KMS-11 (cell line): ENCODE measurements around the gene ALG2.

Source experiments
- H2AFZ ChIP-seq: fragments of 200-600 bp; sonication (generic); 2 replicates; pipeline ENCODE4 v1.6.1; 2016; ENCODE audit warnings: antibody characterized with exemption, mixed run types, low read depth
- H3K27ac ChIP-seq: fragments of 200-600 bp; sonication (generic); 2 replicates; pipeline ENCODE4 v1.6.1; 2016; ENCODE audit warnings: mild to moderate bottlenecking, mixed run types
- H3K27me3 ChIP-seq: fragments of 200-600 bp; sonication (generic); 2 replicates; pipeline ENCODE4 v1.6.1; 2017; ENCODE audit warnings: mild to moderate bottlenecking, low read depth, mixed run types, moderate library complexity; ENCODE audit not compliant: insufficient read depth
- H3K36me3 ChIP-seq: fragments of 200-600 bp; sonication (generic); 2 replicates; pipeline ENCODE4 v1.6.1; 2017; ENCODE audit warnings: mild to moderate bottlenecking, mixed run types; ENCODE audit not compliant: insufficient read depth
- H3K4me1 ChIP-seq: fragments of 200-600 bp; sonication (generic); 2 replicates; pipeline ENCODE4 v1.6.1; 2016; ENCODE audit warnings: mild to moderate bottlenecking, low read depth, mixed run types; ENCODE audit not compliant: poor library complexity, severe bottlenecking
- H3K4me2 ChIP-seq: fragments of 200-600 bp; sonication (generic); 2 replicates; pipeline ENCODE4 v1.7.0; 2016; ENCODE audit warnings: mild to moderate bottlenecking, mixed run types
- H3K4me3 ChIP-seq: fragments of 200-600 bp; sonication (generic); IDR thresholded peaks from 2 replicates; pipeline ENCODE4 v1.6.1; 2017; ENCODE audit warnings: low read depth, low read length, mixed read lengths; ENCODE audit not compliant: insufficient read depth
- H3K79me2 ChIP-seq: fragments of 200-600 bp; sonication (generic); 2 replicates; pipeline ENCODE4 v1.6.1; 2016; ENCODE audit warnings: low read depth, mixed run types; ENCODE audit not compliant: insufficient read depth
- H3K9ac ChIP-seq: fragments of 200-600 bp; sonication (generic); 2 replicates; pipeline ENCODE4 v1.6.1; 2016; ENCODE audit warnings: mild to moderate bottlenecking, mixed run types
- H4K20me1 ChIP-seq: fragments of 200-600 bp; sonication (generic); 2 replicates; pipeline ENCODE4 v1.6.1; 2016; ENCODE audit warnings: mild to moderate bottlenecking, mixed run types; ENCODE audit not compliant: insufficient read depth
- TF ChIP-seq, protein P1 (sequence below): fragments of 200-600 bp; sonication (generic); conservative IDR thresholded peaks from 2 replicates; pipeline ENCODE4 v1.6.1; 2017; ENCODE audit warnings: low read depth, mild to moderate bottlenecking, antibody characterized with exemption, low read length, moderate library complexity, mixed read lengths

ALG2 gene

DNA sequence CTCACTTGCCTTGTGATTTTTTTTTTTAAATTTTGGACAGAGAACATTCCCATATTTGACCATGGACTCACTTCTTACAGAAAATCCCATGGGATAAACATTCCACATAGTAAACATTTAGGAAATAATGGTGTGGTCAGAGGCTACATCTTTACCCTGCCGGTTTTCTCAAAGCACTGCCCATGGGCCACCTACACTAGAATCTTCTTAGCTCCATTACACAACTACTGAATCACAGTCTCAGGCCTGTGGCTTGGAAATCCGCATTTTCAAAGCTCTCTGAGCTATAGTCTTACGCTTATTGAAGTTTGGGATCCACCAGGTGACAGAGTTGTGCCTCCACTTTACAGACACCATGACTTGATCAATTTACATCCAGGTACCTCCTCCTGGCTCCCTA is 39.4 kb downstream of the ALG2 start:
- Histone ChIP-seq H2AFZ (no peak overlapping the region), H3K27me3 (no peaks in the 10 kb centered on the region), H3K4me3 (no peak overlapping the region), H3K79me2 (no peaks in the 10 kb centered on the region), H3K36me3 (no peaks in the 10 kb centered on the region), H3K9ac (no peak overlapping the region), H3K4me2 (peak overlapping the region; percentile 58; the same call in 1 of the 2 replicates), H4K20me1 (no peaks in the 10 kb centered on the region), H3K4me1 (peaks cover 40% of the 10 kb centered on the region), H3K27ac (no peak overlapping the region)
- TF ChIP-seq, protein P1, sequence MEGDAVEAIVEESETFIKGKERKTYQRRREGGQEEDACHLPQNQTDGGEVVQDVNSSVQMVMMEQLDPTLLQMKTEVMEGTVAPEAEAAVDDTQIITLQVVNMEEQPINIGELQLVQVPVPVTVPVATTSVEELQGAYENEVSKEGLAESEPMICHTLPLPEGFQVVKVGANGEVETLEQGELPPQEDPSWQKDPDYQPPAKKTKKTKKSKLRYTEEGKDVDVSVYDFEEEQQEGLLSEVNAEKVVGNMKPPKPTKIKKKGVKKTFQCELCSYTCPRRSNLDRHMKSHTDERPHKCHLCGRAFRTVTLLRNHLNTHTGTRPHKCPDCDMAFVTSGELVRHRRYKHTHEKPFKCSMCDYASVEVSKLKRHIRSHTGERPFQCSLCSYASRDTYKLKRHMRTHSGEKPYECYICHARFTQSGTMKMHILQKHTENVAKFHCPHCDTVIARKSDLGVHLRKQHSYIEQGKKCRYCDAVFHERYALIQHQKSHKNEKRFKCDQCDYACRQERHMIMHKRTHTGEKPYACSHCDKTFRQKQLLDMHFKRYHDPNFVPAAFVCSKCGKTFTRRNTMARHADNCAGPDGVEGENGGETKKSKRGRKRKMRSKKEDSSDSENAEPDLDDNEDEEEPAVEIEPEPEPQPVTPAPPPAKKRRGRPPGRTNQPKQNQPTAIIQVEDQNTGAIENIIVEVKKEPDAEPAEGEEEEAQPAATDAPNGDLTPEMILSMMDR: no peak

DNA sequence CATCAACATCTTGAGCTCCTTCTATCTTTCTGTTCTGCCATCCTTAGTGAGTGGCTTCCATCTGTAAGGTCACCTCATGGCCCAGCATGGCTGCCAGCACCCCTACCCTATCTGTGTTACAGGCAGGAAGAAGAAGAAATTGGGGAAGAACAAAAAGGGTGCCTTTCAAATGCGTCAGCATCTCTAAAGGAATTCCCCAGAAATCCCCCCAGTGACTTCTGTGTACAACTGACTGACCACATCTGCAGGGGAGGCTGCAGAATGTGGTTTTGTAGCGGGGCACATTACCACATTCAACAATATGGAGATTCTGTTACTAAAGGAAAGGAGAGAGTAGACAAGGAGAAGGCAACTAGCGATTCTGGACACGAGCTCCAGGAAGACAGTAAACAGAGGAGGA is 40.1 kb downstream of the ALG2 start:
- Histone ChIP-seq H3K4me3 (no peak overlapping the region), H3K4me2 (peak overlapping the region; percentile 58), H3K9ac (peak overlapping the region; percentile 14; the same call in 1 of the 2 replicates), H3K79me2 (no peaks in the 10 kb centered on the region), H3K27ac (peak overlapping the region; percentile 39), H3K36me3 (no peaks in the 10 kb centered on the region), H4K20me1 (no peaks in the 10 kb centered on the region), H2AFZ (peak overlapping the region; percentile 68), H3K4me1 (peaks cover 43% of the 10 kb centered on the region), H3K27me3 (no peaks in the 10 kb centered on the region)
- TF ChIP-seq, protein P1: no peak

DNA sequence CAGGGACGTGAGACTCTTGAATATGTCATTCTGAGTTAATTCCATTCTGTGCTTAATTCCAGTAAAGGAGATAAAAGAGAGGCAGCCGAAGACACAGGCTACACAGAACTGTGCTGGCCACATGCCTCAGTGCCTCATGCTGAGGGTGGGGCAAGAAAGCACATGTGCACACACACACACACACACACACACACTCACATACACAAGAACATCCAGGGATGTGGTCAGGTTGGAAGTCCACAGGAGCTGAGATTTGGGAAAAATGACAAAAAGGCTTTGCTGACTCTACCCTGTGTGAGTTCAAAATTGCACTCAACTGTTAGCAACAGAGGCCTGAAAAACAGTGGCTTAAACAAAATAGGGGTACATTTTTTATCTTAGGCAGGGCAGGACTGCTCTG is 40.5 kb downstream of the ALG2 start:
- H3K79me2 ChIP-seq: no peaks in the 10 kb centered on the region
- no peaks in the 10 kb centered on the region for H3K36me3 ChIP-seq
- H2AFZ ChIP-seq: peak overlapping the region; percentile 68
- peak overlapping the region; percentile 58 for H3K4me2 ChIP-seq
- no peak overlapping the region for H3K4me3 ChIP-seq
- no peaks in the 10 kb centered on the region for H3K27me3 ChIP-seq
- H3K9ac ChIP-seq: peak overlapping the region; percentile 14; the same call in 1 of the 2 replicates
- no peaks in the 10 kb centered on the region for H4K20me1 ChIP-seq
- peak overlapping the region; percentile 39 for H3K27ac ChIP-seq
- TF ChIP-seq, protein P1: no peak
- peaks cover 47% of the 10 kb centered on the region for H3K4me1 ChIP-seq

DNA sequence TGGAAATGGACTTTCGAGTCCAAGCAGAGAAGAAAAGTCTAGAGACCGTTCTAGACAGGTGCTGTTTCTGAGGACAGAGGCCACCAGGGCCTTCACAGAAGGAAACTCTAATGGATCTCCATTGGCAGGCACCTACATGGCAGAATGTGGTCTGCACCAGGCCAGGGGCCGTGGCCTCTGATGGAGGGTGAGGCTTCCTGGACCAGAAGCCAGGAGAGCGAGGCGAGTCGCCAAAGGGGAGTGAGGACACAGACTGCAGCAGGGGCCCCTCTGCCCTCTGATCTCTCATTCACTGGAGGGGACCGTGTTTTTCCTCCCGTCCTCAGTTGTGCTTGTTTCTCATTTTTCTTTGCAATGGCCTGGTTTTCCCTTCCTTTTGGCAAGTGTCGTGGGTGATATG is 41.1 kb downstream of the ALG2 start:
- H3K27ac ChIP-seq: no peak overlapping the region
- H3K9ac ChIP-seq: no peak overlapping the region
- H3K79me2 ChIP-seq: no peaks in the 10 kb centered on the region
- no peaks in the 10 kb centered on the region for H3K36me3 ChIP-seq
- H2AFZ ChIP-seq: peak overlapping the region; percentile 68; the same call in 1 of the 2 replicates
- H4K20me1 ChIP-seq: no peaks in the 10 kb centered on the region
- TF ChIP-seq, protein P1: no peak
- no peak overlapping the region for H3K4me3 ChIP-seq
- H3K27me3 ChIP-seq: no peaks in the 10 kb centered on the region
- peaks cover 49% of the 10 kb centered on the region for H3K4me1 ChIP-seq
- peak overlapping the region; percentile 58 for H3K4me2 ChIP-seq

DNA sequence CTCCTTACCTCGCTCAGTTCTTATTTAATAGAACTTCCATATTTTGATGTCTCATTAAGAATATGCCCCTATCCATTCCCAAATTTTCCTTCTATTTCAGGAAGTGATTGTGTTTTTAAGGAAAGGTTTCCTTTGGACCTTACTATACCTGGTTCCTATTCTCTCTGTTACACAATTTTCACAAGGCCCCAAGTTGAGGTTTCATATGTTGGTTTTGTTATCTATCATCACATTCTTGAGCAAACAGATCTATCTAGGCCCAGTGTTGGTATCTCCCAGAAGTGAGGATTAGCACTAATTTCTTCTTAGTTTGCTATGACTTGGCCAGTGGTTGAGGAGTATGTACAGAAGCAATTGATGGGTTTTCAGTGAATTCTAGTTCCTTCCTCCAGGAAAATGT is 41.5 kb downstream of the ALG2 start:
- H3K79me2 ChIP-seq: no peaks in the 10 kb centered on the region
- H3K4me3 ChIP-seq: no peak overlapping the region
- H4K20me1 ChIP-seq: no peaks in the 10 kb centered on the region
- no peaks in the 10 kb centered on the region for H3K27me3 ChIP-seq
- no peak overlapping the region for H3K27ac ChIP-seq
- H3K4me1 ChIP-seq: peaks cover 49% of the 10 kb centered on the region
- no peak overlapping the region for H2AFZ ChIP-seq
- TF ChIP-seq, protein P1: no peak
- no peaks in the 10 kb centered on the region for H3K36me3 ChIP-seq
- H3K9ac ChIP-seq: no peak overlapping the region
- H3K4me2 ChIP-seq: peak overlapping the region; percentile 40; the same call in 1 of the 2 replicates
